Spleen (tissue), 7 donors: ENCODE results near the gene SPEN.
"Not testable (repeated sequence)": the region's sequence is repeated elsewhere in the genome, so short reads cannot be mapped to it uniquely, and the experiment has no call there.

Experiments
- POLR2A ChIP-seq, 3 donors: fragments of 450-650 bp; IDR thresholded peaks; one replicate each; pipeline ENCODE4 v1.5.1; 2017; ENCODE audit warnings: antibody characterized with exemption in 3 of 3, mild to moderate bottlenecking in 1 of 3
- POLR2AphosphoS5 ChIP-seq, 3 donors: sonication (generic); formaldehyde crosslinking; IDR thresholded peaks; one replicate each; pipeline ENCODE4 v1.5.1; 2017; ENCODE audit warnings: antibody characterized with exemption in 3 of 3
- TF ChIP-seq, protein P1 (sequence below), 11 experiments: fragments of 200-600 bp in 7 of 11; fragments of 450-650 bp in 4 of 11; sonication (generic) in 4 of 11; IDR thresholded peaks in 8 of 11; conservative IDR thresholded peaks in 3 of 11; 1 replicate in 7 of 11; 2 replicates in 4 of 11; pipeline versions ENCODE4 v1.4.0 to v1.8.0; 2016 to 2021; ENCODE audit warnings: antibody characterized with exemption in 11 of 11, inconsistent platforms in 4 of 11, mild to moderate bottlenecking in 1 of 11
- donor health status: DM: no; HTN: no; CAD: no; lungs with moderate emphysema.
- donor health status: DM: no; HTN: no; CAD: no.
- donor health status: DM: no; HTN: no; CAD: no.

- TF ChIP-seq, protein P1, sequence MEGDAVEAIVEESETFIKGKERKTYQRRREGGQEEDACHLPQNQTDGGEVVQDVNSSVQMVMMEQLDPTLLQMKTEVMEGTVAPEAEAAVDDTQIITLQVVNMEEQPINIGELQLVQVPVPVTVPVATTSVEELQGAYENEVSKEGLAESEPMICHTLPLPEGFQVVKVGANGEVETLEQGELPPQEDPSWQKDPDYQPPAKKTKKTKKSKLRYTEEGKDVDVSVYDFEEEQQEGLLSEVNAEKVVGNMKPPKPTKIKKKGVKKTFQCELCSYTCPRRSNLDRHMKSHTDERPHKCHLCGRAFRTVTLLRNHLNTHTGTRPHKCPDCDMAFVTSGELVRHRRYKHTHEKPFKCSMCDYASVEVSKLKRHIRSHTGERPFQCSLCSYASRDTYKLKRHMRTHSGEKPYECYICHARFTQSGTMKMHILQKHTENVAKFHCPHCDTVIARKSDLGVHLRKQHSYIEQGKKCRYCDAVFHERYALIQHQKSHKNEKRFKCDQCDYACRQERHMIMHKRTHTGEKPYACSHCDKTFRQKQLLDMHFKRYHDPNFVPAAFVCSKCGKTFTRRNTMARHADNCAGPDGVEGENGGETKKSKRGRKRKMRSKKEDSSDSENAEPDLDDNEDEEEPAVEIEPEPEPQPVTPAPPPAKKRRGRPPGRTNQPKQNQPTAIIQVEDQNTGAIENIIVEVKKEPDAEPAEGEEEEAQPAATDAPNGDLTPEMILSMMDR (IDR thresholded peaks at IDR 0.05 in 8 of 11, conservative IDR thresholded peaks at IDR 0.05 in 3 of 11): not testable (repeated sequence)
- TF ChIP-seq POLR2A, POLR2AphosphoS5 (IDR thresholded peaks at IDR 0.05): not testable (repeated sequence)
Measured at GRCh38 chr1:15913607-15914006, 66.1 kb downstream of the SPEN start.
